ENCODE measurements around the gene TGIF1. TPM values are rescaled to one million over a fixed set of nuclear protein-coding genes. Genes with fewer than 3 reads are reported as not detected.
"Not testable (repeated sequence)": the region's sequence is repeated elsewhere in the genome, so short reads cannot be mapped to it uniquely, and the experiment has no call there.

Gene TGIF1
- polyA plus RNA-seq, 1 donor from 2014 or later, result 3.6 TPM

DNA sequence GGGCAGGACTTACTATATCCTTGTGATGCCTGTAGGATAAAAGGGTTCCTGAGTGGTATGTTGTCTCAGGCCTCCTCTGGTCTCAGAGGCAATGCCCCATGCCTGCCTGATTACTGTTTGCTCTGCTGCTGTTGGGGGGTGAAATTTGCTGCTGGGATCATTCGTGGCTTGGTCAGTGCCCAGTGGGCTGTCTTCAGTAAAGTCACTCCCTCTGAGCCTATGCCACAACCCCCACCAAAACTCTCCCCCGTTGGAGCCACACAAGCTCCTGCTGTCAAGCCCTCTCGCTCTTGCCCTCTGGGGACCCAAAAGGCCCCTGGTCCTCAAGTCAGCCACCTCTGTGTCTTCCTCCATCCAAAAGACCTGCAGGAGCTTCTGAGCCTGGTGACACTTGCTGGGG lies 38.6 kb upstream of the TGIF1 start:
- H3K9me3 ChIP-seq (ENCODE audit: low read length), result no peaks in the 10 kb centered on the region
- H3F3A ChIP-seq (ENCODE audit: insufficient read depth, low read length, poor library complexity, severe bottlenecking), result no peaks in the 10 kb centered on the region
- H3K4me2 ChIP-seq (ENCODE audit: low read length), result no peak overlapping the region
- H3K4me3 ChIP-seq (ENCODE audit: low read length), result no peak overlapping the region
- H2AFZ ChIP-seq (ENCODE audit: low read depth, low read length), result no peak overlapping the region
- no peaks in the 10 kb centered on the region for H3K79me2 ChIP-seq (replicated peaks; ENCODE audit: insufficient read depth, low read length)
- H3K27ac ChIP-seq (ENCODE audit: low read length), result no peak overlapping the region
- no peak for TF ChIP-seq EP300 (conservative IDR thresholded peaks at IDR 0.05; ENCODE audit: poor library complexity, severe bottlenecking)
- no peak for TF ChIP-seq SMC3 (conservative IDR thresholded peaks at IDR 0.05; ENCODE audit: poor library complexity)
- no peak for TF ChIP-seq POLR2AphosphoS5 (IDR thresholded peaks at IDR 0.05)
- TF ChIP-seq EZH2 (IDR thresholded peaks at IDR 0.05; ENCODE audit: borderline replicate concordance, insufficient read depth, low read length, poor library complexity, severe bottlenecking), result no peak
- no peak for TF ChIP-seq MXI1 (conservative IDR thresholded peaks at IDR 0.05; ENCODE audit: poor library complexity, severe bottlenecking)
- TF ChIP-seq, protein P1, sequence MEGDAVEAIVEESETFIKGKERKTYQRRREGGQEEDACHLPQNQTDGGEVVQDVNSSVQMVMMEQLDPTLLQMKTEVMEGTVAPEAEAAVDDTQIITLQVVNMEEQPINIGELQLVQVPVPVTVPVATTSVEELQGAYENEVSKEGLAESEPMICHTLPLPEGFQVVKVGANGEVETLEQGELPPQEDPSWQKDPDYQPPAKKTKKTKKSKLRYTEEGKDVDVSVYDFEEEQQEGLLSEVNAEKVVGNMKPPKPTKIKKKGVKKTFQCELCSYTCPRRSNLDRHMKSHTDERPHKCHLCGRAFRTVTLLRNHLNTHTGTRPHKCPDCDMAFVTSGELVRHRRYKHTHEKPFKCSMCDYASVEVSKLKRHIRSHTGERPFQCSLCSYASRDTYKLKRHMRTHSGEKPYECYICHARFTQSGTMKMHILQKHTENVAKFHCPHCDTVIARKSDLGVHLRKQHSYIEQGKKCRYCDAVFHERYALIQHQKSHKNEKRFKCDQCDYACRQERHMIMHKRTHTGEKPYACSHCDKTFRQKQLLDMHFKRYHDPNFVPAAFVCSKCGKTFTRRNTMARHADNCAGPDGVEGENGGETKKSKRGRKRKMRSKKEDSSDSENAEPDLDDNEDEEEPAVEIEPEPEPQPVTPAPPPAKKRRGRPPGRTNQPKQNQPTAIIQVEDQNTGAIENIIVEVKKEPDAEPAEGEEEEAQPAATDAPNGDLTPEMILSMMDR (IDR thresholded peaks at IDR 0.05; ENCODE audit: poor library complexity, severe bottlenecking), result no peak
- TF ChIP-seq, protein P2, sequence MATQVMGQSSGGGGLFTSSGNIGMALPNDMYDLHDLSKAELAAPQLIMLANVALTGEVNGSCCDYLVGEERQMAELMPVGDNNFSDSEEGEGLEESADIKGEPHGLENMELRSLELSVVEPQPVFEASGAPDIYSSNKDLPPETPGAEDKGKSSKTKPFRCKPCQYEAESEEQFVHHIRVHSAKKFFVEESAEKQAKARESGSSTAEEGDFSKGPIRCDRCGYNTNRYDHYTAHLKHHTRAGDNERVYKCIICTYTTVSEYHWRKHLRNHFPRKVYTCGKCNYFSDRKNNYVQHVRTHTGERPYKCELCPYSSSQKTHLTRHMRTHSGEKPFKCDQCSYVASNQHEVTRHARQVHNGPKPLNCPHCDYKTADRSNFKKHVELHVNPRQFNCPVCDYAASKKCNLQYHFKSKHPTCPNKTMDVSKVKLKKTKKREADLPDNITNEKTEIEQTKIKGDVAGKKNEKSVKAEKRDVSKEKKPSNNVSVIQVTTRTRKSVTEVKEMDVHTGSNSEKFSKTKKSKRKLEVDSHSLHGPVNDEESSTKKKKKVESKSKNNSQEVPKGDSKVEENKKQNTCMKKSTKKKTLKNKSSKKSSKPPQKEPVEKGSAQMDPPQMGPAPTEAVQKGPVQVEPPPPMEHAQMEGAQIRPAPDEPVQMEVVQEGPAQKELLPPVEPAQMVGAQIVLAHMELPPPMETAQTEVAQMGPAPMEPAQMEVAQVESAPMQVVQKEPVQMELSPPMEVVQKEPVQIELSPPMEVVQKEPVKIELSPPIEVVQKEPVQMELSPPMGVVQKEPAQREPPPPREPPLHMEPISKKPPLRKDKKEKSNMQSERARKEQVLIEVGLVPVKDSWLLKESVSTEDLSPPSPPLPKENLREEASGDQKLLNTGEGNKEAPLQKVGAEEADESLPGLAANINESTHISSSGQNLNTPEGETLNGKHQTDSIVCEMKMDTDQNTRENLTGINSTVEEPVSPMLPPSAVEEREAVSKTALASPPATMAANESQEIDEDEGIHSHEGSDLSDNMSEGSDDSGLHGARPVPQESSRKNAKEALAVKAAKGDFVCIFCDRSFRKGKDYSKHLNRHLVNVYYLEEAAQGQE (IDR thresholded peaks at IDR 0.05; ENCODE audit: borderline replicate concordance), result no peak
- TF ChIP-seq RAD21 (conservative IDR thresholded peaks at IDR 0.05), result no peak
- no peak for TF ChIP-seq TAF1 (IDR thresholded peaks at IDR 0.05; ENCODE audit: low read depth)
- H3K36me3 ChIP-seq (ENCODE audit: insufficient read depth, low read length), result no peaks in the 10 kb centered on the region
- H4K20me1 ChIP-seq (ENCODE audit: insufficient read depth), result no peaks in the 10 kb centered on the region
- no peaks in the 10 kb centered on the region for H3K27me3 ChIP-seq (ENCODE audit: insufficient read depth, low read depth, low read length)
- H3K9ac ChIP-seq (ENCODE audit: low read length), result no peak overlapping the region
- H3K9me2 ChIP-seq (ENCODE audit: insufficient read depth, low read length), result no peaks in the 10 kb centered on the region

DNA sequence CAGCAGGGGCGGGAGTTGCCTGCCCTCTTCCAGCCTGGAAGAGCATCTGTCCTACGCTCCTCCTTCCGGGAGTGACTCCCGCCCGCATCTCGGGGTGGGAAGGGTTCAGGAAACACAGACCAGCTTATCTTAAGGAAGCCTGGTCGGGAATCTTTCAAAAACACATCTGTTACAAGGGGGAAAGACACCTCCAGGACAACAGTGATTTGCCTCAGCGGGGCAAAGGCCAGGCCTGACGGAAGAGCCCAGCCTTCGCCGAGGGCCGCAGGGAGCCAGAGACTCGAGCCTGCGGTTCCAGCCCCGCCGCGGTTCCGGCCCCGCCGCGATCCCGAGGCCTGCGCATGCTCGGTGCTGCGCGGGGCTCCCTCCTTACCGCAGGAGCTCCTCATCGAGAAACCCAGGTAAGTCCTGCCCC lies 38.1 kb upstream of the TGIF1 start:
- no peaks in the 10 kb centered on the region for H4K20me1 ChIP-seq (ENCODE audit: insufficient read depth)
- H3K4me3 ChIP-seq (ENCODE audit: low read length), result no peak overlapping the region
- no peaks in the 10 kb centered on the region for H3K9me2 ChIP-seq (ENCODE audit: insufficient read depth, low read length)
- H3K9ac ChIP-seq (ENCODE audit: low read length), result no peak overlapping the region
- H3K4me2 ChIP-seq (ENCODE audit: low read length), result no peak overlapping the region
- H3K36me3 ChIP-seq (ENCODE audit: insufficient read depth, low read length), result no peaks in the 10 kb centered on the region
- H3K9me3 ChIP-seq (ENCODE audit: low read length), result no peaks in the 10 kb centered on the region
- H2AFZ ChIP-seq (ENCODE audit: low read depth, low read length), result no peak overlapping the region
- H3F3A ChIP-seq (ENCODE audit: insufficient read depth, low read length, poor library complexity, severe bottlenecking), result no peaks in the 10 kb centered on the region
- TF ChIP-seq RAD21 (conservative IDR thresholded peaks at IDR 0.05) (no peak), EZH2 (IDR thresholded peaks at IDR 0.05; ENCODE audit: borderline replicate concordance, insufficient read depth, low read length, poor library complexity, severe bottlenecking) (no peak), POLR2AphosphoS5 (IDR thresholded peaks at IDR 0.05) (no peak)
- TF ChIP-seq, protein P1 (IDR thresholded peaks at IDR 0.05; ENCODE audit: poor library complexity, severe bottlenecking), result no peak
- H3K79me2 ChIP-seq (replicated peaks; ENCODE audit: insufficient read depth, low read length), result no peaks in the 10 kb centered on the region
- no peak overlapping the region for H3K27ac ChIP-seq (ENCODE audit: low read length)
- H3K27me3 ChIP-seq (ENCODE audit: insufficient read depth, low read depth, low read length), result no peaks in the 10 kb centered on the region

DNA sequence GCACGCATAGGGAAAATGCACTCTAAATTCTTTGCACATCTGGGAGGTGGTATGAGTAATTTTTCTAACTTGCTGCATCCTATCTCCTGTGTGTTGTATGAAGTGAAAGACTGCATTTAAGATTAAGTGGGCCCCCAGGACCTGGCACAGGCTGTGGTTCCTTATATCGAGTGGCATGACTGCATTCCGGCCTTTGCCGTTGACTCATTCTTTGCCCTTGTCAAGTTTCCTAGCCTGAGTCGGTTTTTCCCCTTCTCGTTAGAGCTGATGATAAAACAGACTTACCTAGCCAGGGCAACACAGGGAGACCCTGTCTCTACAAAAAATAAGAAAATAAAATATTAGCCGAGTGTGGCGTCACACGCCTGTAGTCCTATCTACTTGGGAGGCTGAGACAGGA lies 37.4 kb upstream of the TGIF1 start:
- H3K27me3 ChIP-seq (ENCODE audit: insufficient read depth, low read depth, low read length); H3K27ac ChIP-seq (ENCODE audit: low read length); H4K20me1 ChIP-seq (ENCODE audit: insufficient read depth); H2AFZ ChIP-seq (ENCODE audit: low read depth, low read length); H3K9me2 ChIP-seq (ENCODE audit: insufficient read depth, low read length); H3K9me3 ChIP-seq (ENCODE audit: low read length); H3K9ac ChIP-seq (ENCODE audit: low read length); H3K36me3 ChIP-seq (ENCODE audit: insufficient read depth, low read length); H3F3A ChIP-seq (ENCODE audit: insufficient read depth, low read length, poor library complexity, severe bottlenecking); H3K79me2 ChIP-seq (replicated peaks; ENCODE audit: insufficient read depth, low read length); H3K4me2 ChIP-seq (ENCODE audit: low read length); H3K4me3 ChIP-seq (ENCODE audit: low read length): not testable (repeated sequence)

Data from neural cell (in vitro differentiated cells).